CD4-positive, alpha-beta T cell treated with Interleukin-6 at 100 ng/mL for 8 hours (primary cell): ENCODE data around the gene ACTRT2.

ENCODE experiments used
- DNase-seq: peaks from one replicate; pipeline ENCODE4 v3.0.0-alpha.2; 2020; ENCODE audit warnings: mixed read lengths, low spot score

ACTRT2 gene

DNA sequence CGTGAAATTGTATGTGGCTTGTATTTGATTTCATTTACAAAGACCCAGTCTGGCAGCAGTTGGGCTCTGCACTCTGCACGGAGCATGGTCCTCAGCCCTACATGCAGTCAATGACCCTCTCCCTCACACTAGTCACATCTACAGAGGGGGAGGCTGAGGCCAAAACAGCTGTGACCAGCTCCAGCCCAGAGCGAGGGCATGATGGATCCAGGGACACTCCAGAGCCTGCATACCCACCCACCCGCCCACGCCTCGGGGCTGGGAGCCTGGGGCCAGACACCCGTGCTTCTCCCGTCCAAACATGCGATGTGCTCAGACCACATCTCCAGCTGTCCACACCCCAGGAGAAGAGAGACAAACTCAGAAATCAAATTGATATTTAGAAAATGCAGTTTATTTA is 33.8 kb downstream of the ACTRT2 start:
- no peak for DNase-seq

- no peak for DNase-seq
Measured at GRCh38 chr1:3056641-3057040, 35.4 kb downstream of the ACTRT2 start.

- no peak for DNase-seq
Measured at GRCh38 chr1:3058263-3059030, 37.2 kb downstream of the ACTRT2 start.

- no peak for DNase-seq
Measured at GRCh38 chr1:3060127-3060526, 38.9 kb downstream of the ACTRT2 start.

DNA sequence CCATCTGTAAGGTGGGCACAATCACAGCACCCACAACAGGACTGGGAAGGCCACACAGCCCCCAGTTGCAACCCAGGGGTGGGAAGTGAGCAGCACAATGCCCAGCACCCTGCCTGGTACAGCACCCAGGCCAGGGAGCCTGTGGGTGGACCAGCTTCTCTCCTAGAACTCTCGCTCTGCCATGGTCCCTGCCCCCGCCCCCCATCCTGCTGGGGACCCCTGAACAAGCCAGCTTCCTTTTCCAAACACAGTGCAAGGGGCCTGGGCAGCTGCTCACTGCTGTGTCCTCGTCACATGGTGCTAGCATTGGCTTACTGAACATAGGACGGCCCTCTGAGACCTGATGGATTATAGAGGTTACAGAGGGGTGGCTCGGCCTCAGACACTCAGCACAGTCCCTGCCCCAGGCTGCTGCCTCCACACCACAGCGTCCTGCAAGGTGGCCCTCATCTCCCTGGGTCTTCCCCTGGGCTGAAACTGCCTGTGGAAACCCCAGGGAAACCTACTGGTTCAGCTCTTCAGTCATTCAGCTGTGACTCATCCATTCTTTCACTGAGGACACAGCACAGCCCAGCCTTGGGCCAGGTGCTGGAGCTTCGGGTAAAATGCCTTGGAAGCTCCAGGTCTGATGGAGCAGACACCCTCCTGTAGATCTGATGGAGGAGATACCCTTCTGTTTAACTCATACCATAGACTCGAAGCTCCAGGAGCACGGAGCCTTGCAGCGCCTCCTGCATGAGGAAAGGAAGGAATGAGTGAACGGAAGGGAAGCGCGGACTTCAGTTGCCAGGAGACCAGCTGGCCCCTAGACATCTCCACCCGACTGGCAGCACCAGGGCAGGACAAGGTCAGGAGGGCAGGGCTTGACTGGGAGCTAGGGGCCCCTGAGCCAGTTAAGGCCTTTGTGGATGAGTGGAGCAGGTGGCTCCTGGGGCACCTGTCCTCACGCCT is 39.6 kb downstream of the ACTRT2 start:
- no peak for DNase-seq

DNA sequence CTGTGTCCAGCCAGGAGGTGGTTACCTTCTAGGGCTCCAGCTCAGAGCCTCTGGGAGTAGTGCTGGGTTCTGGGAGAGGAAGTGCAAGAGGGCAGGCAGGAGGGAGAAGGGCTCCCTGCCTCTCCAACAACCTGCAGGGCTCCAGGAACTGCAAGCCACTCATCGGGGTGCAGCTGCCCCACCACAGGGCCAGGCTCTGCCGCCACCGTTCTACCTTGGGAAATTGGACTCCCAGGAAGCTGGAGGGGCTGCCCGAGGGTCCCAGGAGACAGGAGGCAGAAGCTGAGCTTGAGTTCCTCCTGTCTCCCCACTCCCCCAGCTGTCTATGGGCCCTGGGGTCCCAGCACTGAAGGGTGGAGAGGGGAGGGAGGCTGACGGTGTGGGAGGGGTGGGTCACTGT is 40.3 kb downstream of the ACTRT2 start:
- no peak for DNase-seq

- no peak for DNase-seq
Measured at GRCh38 chr1:3061981-3062615, 40.8 kb downstream of the ACTRT2 start.

- no peak for DNase-seq
Measured at GRCh38 chr1:3062616-3063378, 41.5 kb downstream of the ACTRT2 start.

DNA sequence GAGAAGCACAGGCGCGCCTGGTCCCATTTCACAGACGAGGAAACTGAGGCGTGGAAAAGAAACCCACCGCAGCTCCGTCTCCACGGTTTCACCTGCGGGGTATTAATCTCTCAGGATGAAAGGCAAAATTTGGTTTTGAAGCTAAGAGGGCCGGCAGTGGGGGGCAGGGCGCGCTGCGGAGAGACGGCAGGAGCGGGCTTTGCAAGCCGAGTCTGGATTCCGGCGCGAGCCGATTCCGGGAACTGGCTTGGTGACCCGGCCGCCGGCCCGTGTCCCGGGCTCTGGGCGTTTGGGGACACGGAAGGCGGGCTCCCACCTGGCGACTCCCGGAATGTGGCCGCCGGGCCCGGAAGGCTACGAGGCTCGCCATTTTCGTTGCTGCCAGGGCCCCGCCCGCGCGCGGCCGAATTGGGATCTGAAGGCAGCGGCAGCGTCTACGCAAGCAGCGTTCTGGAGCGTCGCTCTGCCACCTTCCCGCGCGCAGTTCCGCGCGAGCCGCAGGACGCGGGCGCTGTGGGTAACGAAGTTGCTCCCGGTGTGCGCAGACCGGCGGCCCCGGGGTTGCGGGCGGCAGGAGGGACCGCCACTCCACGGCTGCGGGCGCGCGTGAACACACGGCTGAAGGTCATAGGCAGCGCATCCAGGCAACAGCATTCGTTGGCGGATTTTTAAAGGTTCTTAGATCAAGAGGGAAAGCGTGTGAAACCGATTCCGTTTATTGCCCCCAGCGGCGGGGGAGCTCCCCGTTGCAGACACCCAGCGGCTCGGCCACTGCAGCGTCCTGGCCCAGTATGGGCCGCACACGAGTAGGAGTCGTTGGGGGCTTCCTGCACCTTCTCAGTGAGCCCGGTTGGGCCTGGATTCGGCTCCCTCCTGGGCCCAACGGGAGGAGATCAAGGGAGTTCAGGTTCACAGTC is 42.4 kb downstream of the ACTRT2 start:
- no peak for DNase-seq

DNA sequence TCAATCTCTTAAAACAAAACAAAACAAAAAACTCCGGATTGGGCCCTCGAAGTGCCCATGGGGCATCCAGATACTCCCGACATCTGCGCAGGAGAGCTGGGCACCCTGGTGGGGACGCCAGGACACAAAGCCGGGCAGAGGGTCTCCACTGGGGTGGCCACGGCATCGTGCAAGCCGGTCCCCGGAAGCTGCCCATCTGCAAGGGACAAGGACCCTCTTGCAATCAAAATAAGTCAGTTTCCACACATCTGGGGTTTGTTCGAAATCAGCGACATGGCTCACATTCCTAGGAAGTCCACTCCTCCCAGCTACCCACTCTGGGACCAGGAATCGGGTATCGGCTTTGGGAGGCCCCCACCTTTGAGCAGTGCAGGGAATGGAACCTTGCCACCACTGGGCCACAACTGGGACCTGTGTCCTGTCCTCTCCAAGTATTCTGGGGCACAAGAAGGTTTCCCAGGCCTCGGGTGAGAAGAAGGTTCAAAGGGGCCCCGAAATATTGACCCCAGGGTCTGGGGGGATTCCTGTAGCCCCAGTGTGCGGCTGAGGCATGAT is 43.1 kb downstream of the ACTRT2 start:
- no peak for DNase-seq

DNA sequence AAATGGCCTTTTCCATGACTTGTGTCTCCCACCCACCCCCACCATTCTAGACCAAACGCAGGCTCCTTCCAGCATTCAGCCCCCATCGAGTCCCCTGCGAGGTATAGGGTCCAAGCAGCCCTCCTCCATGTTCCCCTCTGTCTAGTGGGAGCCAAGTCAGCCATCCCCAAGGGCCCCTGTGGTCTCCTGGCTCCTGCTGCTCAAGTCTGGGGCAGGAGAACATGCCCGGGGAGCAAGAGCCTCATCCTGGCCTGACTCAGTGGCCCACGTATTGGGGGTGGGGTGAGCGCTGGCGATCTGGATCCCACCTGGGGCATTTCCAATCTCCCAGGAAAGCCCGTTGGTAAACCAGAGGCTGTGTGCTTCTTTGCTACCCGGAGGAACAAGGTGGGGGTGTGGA is 43.6 kb downstream of the ACTRT2 start:
- no peak for DNase-seq

DNA sequence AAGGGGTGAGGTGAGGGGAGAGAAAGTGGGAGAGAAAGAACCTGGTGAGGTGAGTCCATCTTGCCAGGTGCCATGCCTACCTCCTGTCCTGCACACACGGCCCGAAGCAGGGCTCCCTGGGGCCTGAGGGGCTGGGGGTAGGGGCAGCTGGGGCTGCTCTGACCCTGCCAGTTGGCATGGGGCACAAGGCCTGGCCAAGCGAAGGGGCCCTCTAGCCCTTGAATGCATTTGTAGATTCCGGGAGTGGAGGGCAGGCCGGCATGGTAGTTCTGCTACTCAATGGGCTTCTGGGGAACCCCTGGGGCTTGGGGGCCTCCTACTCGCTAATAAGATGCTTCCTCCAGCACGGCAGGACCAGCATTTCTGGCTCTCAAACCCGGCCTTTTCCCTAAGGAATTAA is 44.1 kb downstream of the ACTRT2 start:
- DNase-seq, result no peak

DNA sequence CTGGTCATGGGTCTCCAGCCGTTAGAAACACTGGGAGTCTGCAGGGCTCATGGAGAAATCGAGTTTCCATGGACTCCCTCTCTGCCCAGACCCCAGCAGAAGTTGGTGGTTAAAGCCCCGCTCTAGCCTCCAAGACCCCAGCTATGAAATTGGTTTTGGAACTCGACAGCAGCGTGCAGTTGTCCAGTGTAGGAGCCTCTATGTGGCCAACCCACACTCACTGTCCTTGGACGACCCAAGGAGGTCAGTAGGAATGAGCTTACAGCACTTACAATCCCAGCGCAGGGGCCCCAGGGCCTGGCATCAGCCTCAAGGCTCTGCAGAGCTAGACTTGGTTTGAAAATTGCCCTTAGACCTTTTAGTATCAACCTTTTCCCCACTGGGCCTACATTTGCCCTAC is 44.5 kb downstream of the ACTRT2 start:
- DNase-seq, result no peak

- no peak for DNase-seq
Measured at GRCh38 chr1:3066250-3066711, 45.0 kb downstream of the ACTRT2 start.

DNA sequence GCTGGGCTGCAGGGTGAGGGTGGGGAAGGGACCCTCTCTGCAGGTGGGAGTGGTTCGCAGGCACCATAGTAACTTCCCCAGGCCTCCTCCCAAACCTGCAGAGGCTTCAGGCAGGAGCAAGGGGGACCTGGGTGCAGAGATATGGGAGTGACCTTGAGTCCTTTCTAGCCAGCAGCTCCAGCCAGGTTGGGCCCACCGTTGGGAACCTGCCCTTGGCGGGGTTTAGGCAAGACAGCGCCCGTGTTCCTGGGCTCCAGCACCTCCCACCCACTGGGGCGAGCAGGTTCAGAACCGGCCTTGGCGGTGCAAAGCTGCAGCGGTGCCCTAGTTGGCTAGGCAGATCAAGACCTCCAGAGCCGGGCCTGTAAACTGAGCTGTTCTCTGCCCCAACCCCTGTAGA is 45.6 kb downstream of the ACTRT2 start:
- DNase-seq, result no peak

- no peak for DNase-seq
Measured at GRCh38 chr1:3067301-3067670, 46.0 kb downstream of the ACTRT2 start.

GRCh38 chr1:3067671-3068563 is 46.6 kb downstream of the ACTRT2 start:
- no peak for DNase-seq

DNA sequence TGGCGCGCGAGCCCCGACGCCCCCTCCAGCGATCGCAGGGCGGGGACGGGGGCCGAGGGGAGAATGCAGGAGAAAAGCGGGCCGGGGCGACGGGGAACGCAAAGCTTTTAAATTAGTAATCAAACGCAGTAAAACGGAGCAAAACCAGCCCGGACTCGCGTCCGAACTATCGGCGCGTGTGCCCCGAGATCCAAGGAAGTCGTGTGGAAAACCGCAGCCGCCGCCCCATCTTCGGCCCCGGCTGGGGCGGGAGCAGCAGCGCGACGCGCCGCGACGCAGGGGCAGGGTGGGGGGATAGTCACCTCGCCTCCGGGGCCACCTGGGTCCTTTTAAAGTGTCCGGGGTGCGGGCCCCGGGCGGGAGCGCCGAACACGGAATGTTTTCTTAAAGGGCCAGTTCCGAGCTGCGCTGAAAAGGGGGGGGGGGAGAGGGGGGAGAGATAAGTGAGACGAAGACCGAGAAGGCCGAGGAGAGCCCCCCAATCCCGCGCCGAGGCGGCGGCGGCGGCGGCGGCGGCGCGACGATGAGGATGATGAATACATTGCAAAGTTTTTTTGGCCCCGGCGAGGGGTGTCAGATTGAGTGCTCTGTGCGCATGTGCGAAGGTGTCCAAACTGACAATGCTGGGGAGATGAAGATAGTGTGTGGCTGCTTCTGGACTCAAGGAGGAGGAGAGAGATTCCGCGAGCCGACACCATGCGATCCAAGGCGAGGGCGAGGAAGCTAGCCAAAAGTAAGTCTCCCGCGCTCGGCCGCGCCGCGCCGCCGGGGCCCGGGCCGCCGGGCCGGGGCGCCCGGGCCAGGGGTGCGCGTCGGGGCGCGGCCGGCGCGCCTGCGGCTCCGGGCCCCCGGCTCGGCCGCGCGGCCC is 47.5 kb downstream of the ACTRT2 start, which contains the start of gene PRDM16:
Gene PRDM16 (plus strand): TSS at position 640 of the 868 bp plus-strand sequence. CDS start 57 bp downstream, at position 697.
- DNase-seq, result no peak
